ENCODE data around the gene FRAS1.

DNA sequence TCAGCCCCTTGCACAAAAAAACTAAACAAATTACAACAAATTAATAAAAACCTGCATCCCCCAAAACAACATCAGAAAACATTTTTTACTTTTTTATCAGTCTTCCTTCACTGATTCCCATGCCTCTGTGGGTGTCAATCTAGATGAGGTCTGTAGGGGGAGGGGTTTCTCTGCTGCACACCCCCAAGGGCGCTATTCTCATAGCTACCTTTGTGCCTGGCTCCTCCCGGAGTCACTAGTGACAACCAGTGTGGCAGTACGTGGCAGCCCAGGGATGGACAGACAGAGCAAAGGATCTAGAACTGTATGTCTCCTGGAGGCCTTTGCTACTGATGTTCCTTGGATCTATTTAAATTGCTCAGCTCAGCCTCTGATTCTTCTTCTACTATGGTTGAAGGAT is 266.3 kb downstream of the FRAS1 start:
- TF ChIP-seq, protein P1, sequence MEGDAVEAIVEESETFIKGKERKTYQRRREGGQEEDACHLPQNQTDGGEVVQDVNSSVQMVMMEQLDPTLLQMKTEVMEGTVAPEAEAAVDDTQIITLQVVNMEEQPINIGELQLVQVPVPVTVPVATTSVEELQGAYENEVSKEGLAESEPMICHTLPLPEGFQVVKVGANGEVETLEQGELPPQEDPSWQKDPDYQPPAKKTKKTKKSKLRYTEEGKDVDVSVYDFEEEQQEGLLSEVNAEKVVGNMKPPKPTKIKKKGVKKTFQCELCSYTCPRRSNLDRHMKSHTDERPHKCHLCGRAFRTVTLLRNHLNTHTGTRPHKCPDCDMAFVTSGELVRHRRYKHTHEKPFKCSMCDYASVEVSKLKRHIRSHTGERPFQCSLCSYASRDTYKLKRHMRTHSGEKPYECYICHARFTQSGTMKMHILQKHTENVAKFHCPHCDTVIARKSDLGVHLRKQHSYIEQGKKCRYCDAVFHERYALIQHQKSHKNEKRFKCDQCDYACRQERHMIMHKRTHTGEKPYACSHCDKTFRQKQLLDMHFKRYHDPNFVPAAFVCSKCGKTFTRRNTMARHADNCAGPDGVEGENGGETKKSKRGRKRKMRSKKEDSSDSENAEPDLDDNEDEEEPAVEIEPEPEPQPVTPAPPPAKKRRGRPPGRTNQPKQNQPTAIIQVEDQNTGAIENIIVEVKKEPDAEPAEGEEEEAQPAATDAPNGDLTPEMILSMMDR (IDR thresholded peaks at IDR 0.05) = no peak
- no peak for TF ChIP-seq POLR2A (IDR thresholded peaks at IDR 0.05)
- TF ChIP-seq POLR2AphosphoS5 (IDR thresholded peaks at IDR 0.05; ENCODE audit: insufficient read depth in 1 of 2, low read depth in 1 of 2) = no peak

Data from vagina (tissue), 2 donors.